Testis (tissue), 2 donors: ENCODE measurements around the gene QDPR.

Experiments used
- POLR2A ChIP-seq: fragments of 450-650 bp; IDR thresholded peaks from one replicate; pipeline ENCODE4 v1.6.1; 2017; ENCODE audit warnings: antibody characterized with exemption, mild to moderate bottlenecking, moderate library complexity
- TF ChIP-seq, protein P1 (sequence below), 3 experiments: fragments of 450-650 bp in 2 of 3; fragments of 200-600 bp in 1 of 3; sonication (generic) in 1 of 3; IDR thresholded peaks; one replicate each; pipeline ENCODE4 v1.5.1; 2016 to 2019; ENCODE audit warnings: antibody characterized with exemption in 3 of 3, mild to moderate bottlenecking in 2 of 3, moderate library complexity in 1 of 3

DNA sequence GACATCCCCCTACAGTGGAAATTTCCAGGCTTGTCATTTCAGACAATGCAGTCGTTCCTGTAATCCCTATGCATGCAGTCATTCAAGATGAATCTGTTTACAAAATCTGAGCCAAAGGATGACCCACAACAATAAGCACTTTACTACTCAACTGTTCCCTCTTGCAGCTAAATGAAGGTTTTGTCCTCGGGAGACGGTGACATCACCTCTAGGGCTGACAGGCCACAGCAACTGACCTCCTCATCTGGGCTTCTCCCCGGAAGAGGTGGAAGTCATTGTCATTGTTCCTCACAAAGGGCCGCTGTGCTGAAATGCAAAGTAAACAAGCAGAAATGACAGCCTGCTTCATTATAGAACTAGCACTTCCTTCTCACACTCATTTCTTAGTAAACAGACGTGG is 32.3 kb upstream of the QDPR start:
- no peak for TF ChIP-seq POLR2A
- TF ChIP-seq, protein P1, sequence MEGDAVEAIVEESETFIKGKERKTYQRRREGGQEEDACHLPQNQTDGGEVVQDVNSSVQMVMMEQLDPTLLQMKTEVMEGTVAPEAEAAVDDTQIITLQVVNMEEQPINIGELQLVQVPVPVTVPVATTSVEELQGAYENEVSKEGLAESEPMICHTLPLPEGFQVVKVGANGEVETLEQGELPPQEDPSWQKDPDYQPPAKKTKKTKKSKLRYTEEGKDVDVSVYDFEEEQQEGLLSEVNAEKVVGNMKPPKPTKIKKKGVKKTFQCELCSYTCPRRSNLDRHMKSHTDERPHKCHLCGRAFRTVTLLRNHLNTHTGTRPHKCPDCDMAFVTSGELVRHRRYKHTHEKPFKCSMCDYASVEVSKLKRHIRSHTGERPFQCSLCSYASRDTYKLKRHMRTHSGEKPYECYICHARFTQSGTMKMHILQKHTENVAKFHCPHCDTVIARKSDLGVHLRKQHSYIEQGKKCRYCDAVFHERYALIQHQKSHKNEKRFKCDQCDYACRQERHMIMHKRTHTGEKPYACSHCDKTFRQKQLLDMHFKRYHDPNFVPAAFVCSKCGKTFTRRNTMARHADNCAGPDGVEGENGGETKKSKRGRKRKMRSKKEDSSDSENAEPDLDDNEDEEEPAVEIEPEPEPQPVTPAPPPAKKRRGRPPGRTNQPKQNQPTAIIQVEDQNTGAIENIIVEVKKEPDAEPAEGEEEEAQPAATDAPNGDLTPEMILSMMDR (IDR thresholded peaks at IDR 0.05) = no peak
